Left lung (tissue), 10 donors: ENCODE data around the gene NME7. TPM values are rescaled to one million over a fixed set of nuclear protein-coding genes. Genes with fewer than 3 reads are reported as not detected.
"Not testable (repeated sequence)": the region's sequence is repeated elsewhere in the genome, so short reads cannot be mapped to it uniquely, and the experiment has no call there.

Experiments
- ATAC-seq: fragments of 200-7000 bp; cut with Tn5 transposase; one replicate; pipeline ENCODE4 v1.9.1; 2020; ENCODE audit warnings: moderate library complexity
- DNase-seq, 4 donors: peaks; one replicate each; pipeline ENCODE4 v3.0.0-alpha.2; 2013 to 2020
- H3K27ac ChIP-seq, 2 donors: fragments of 200-600 bp; sonication (generic) in 1 of 2; one replicate each; pipeline versions ENCODE4 v1.5.0 to v1.8.0; 2020 to 2021
- H3K27me3 ChIP-seq, 2 donors: fragments of 200-600 bp; sonication (generic) in 1 of 2; one replicate each; pipeline versions ENCODE4 v1.5.0 to v1.8.0; 2020 to 2021
- H3K36me3 ChIP-seq, 2 donors: fragments of 200-600 bp; sonication (generic) in 1 of 2; one replicate each; pipeline versions ENCODE4 v1.5.0 to v1.8.0; 2020 to 2021
- H3K4me1 ChIP-seq, 2 donors: fragments of 200-600 bp; one replicate each; pipeline ENCODE4 v1.8.0; 2021
- H3K4me3 ChIP-seq, 2 donors: fragments of 200-600 bp; sonication (generic) in 1 of 2; one replicate each; pipeline versions ENCODE4 v1.5.0 to v1.8.0; 2020 to 2021; ENCODE audit warnings: mild to moderate bottlenecking in 1 of 2
- H3K9me3 ChIP-seq, 2 donors: fragments of 200-600 bp; sonication (generic) in 1 of 2; one replicate each; pipeline versions ENCODE4 v1.5.0 to v1.8.0; 2020 to 2021
- intact Hi-C, 2 donors: fragments of 100-400 bp; cut with DNase I; formaldehyde crosslinking; loops; one replicate each; pipeline versions ENCODE4 v1.11.2 to v1.14.2; 2022
- polyA plus RNA-seq, 6 donors: library from polyadenylated mRNA; unstranded; fragments of 120-200 nt; gene quantifications; one replicate each; pipeline ENCODE4 v1.2.1, GENCODE V29; 2013; ENCODE audit not compliant: insufficient read length in 6 of 6
- total RNA-seq, 2 donors: library from RNA; stranded (reverse); fragmentation: NEBNext Ultra II Directional; extraction: Animal tissue kit (Norgen Biotek cat#: 25700); gene quantifications; one replicate each; pipeline ENCODE4 v1.2.1, GENCODE V29; 2021
- TF ChIP-seq, protein P1 (sequence below), 2 donors: fragments of 200-600 bp; sonication (generic) in 1 of 2; IDR thresholded peaks; one replicate each; pipeline versions ENCODE4 v1.5.0 to v1.8.0; 2021; ENCODE audit warnings: antibody characterized with exemption in 2 of 2
- donor health status: DM: no; HTN: yes; CAD: no.
- donor health status: DM: no; HTN: no; CAD: no.

NME7 gene
- total and polyA plus RNA-seq, 8 donors = 13.6 to 77.6 (median 59.3) TPM

DNA sequence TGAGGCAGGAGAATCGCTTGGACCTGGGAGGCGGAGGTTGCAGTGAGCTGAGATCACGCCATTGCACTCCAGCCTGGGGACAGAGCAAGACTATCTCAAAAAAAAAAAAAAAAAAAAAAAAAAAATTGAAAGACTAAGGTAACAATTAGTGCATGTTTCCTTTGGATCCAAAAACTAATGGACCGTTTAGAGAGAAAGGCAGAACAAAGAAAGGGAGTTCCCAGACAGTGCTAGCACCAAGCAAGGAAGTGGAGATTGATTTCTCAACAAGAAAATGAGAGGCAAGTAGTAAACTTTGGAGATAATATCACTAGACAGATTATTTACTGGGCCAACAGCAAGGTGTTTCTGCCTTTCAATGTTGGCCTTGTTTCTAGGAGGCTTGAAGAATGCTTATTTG lies 236.9 kb downstream of the NME7 start:
- TF ChIP-seq, protein P1, sequence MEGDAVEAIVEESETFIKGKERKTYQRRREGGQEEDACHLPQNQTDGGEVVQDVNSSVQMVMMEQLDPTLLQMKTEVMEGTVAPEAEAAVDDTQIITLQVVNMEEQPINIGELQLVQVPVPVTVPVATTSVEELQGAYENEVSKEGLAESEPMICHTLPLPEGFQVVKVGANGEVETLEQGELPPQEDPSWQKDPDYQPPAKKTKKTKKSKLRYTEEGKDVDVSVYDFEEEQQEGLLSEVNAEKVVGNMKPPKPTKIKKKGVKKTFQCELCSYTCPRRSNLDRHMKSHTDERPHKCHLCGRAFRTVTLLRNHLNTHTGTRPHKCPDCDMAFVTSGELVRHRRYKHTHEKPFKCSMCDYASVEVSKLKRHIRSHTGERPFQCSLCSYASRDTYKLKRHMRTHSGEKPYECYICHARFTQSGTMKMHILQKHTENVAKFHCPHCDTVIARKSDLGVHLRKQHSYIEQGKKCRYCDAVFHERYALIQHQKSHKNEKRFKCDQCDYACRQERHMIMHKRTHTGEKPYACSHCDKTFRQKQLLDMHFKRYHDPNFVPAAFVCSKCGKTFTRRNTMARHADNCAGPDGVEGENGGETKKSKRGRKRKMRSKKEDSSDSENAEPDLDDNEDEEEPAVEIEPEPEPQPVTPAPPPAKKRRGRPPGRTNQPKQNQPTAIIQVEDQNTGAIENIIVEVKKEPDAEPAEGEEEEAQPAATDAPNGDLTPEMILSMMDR (IDR thresholded peaks at IDR 0.05) = no peak
- H3K27me3 ChIP-seq = no peaks in the 10 kb centered on the region
- H3K27ac ChIP-seq = no peak overlapping the region
- no peak overlapping the region for H3K4me3 ChIP-seq
- ATAC-seq = no peak
- no peaks in the 10 kb centered on the region for H3K4me1 ChIP-seq
- no peak for DNase-seq
- intact Hi-C loops = no loop called here
- H3K9me3 ChIP-seq = no peaks in the 10 kb centered on the region
- peaks cover 3 to 47% of the 10 kb centered on the region in 2 donors for H3K36me3 ChIP-seq

DNA sequence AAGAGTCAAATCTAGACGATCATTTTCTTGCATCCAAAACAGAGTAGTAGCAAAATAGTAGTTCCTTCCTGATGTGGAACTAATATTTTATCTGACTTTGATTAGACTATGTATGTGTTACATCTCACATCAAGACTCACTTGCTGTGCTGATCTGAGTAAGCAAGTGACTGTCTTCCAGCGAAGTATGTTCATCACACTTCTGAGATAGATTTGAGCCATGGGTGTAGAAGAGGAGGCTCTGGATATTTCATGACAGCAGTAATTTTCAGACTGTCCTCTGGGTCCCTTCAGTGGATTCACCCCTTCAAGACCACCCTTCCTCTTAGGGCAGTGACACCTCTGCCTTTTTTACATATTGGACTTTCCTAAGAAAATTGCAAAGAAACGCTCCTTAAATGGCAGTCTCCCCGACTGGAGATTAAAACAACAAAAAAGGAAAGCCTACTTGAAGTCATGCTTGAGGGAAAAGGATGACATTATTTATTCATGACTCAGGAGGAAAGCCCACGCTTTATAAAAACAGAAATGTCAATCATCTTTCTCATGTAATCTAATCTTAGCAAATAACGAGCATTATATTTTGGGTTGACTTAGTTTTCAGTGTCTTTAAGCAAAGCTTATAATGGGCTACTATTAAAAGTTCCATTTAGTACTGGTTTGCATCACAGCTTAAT lies 238.3 kb downstream of the NME7 start:
- no peak for DNase-seq
- TF ChIP-seq, protein P1 (IDR thresholded peaks at IDR 0.05) = no peak
- intact Hi-C loops = no loop called here
- ATAC-seq = no peak
- H3K4me3 ChIP-seq = no peak overlapping the region
- no peak overlapping the region for H3K27ac ChIP-seq
- H3K9me3 ChIP-seq = no peaks in the 10 kb centered on the region
- H3K27me3 ChIP-seq = no peaks in the 10 kb centered on the region
- H3K36me3 ChIP-seq = peaks cover 3 to 57% of the 10 kb centered on the region in 2 donors
- no peaks in the 10 kb centered on the region for H3K4me1 ChIP-seq

DNA sequence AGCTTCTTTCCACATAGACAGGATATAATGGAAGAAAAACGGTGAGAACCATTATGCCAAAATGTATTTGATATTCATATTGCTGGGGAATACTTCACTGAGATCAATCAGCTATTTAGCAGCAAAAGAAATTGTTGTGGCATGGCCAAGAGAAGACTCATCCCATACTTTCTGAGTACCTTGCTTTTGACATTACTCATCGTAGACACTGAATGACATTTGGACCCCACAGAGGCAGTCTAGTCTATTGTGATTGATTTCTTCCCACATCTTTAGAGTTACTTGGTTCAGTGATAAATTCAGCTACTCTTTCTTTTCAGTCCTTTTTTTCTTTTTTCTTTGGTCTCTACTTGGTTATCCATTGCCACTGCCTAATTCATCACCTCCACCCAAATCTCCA lies 239.0 kb downstream of the NME7 start:
- no peaks in the 10 kb centered on the region for H3K9me3 ChIP-seq
- DNase-seq (no peak), ATAC-seq (no peak)
- no peak overlapping the region for H3K27ac ChIP-seq
- H3K36me3 ChIP-seq = peaks cover 3 to 57% of the 10 kb centered on the region in 2 donors
- no peaks in the 10 kb centered on the region for H3K27me3 ChIP-seq
- intact Hi-C loops = no loop called here
- TF ChIP-seq, protein P1 (IDR thresholded peaks at IDR 0.05) = no peak
- H3K4me3 ChIP-seq = no peak overlapping the region
- H3K4me1 ChIP-seq = no peaks in the 10 kb centered on the region

DNA sequence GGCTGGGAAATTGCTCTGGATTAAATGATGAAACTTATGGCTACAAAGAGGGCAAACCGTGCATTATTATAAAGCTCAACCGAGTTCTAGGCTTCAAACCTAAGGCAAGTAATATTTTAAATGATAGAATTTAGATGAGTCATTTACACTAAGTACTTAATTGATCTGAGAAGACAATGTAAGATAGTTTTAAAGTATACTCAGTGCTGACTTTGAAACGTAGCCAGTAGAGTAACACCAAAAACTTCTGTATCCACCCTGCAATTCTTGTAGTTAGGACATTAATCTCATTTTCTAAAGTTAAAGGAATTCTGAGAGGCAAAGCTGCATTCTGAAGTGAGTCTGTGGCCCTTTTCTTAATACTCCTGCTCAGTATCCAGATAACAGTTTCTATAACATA lies 240.3 kb downstream of the NME7 start:
- H3K36me3 ChIP-seq = peaks cover 3 to 53% of the 10 kb centered on the region in 2 donors
- DNase-seq = no peak
- no peak for ATAC-seq
- no peak overlapping the region for H3K4me3 ChIP-seq
- H3K27me3 ChIP-seq = no peaks in the 10 kb centered on the region
- intact Hi-C loops = no loop called here
- TF ChIP-seq, protein P1 (IDR thresholded peaks at IDR 0.05) = no peak
- H3K27ac ChIP-seq = no peak overlapping the region
- H3K9me3 ChIP-seq = no peaks in the 10 kb centered on the region
- no peaks in the 10 kb centered on the region for H3K4me1 ChIP-seq

DNA sequence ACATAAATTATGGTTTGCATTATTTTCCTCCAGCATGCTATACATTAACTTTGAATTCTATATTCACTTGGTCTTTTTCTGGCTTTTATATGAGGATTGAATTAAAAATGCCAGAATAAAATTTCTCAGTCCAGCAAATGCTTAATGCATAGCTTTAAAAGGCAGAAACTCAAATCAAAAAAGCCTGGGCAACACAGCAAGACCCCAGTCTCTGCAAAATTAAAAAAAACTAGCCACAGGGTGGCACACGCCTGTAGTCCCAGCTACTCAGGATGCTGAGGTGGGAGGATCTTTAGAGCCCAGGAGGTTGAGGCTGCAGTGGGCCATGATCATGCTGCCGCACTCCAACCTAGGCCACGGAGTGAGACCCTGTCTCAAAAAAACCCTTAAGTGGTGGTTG lies 241.3 kb downstream of the NME7 start:
- H3K9me3 ChIP-seq = no peaks in the 10 kb centered on the region
- ATAC-seq = no peak
- H3K36me3 ChIP-seq = peaks cover under 1 to 48% of the 10 kb centered on the region in 2 donors
- no peak overlapping the region for H3K27ac ChIP-seq
- TF ChIP-seq, protein P1 (IDR thresholded peaks at IDR 0.05) = no peak
- DNase-seq = no peak
- no peaks in the 10 kb centered on the region for H3K27me3 ChIP-seq
- no peaks in the 10 kb centered on the region for H3K4me1 ChIP-seq
- H3K4me3 ChIP-seq = no peak overlapping the region
- intact Hi-C loops = no loop called here

DNA sequence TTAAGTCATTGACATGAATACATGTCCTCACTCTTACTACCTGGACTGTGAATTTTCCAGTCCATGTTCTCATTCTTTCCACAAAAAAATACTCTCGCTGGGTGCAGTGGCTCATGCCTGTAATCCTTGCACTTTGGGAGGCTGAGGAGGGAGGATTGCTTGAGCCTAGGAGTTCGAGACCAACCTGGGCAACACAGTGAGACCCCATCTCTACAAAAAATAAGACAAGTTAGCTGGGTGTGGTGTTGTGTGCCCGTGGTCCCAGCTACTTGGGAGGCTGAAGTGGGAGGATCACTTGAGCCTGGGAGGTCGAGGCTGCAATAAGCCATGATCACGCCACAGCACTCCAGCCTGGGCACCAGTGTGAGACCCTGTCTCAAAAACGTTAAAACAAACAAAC lies 242.0 kb downstream of the NME7 start:
- DNase-seq, H3K4me1 ChIP-seq, ATAC-seq, H3K9me3 ChIP-seq, H3K27me3 ChIP-seq, intact Hi-C loops, H3K4me3 ChIP-seq, H3K27ac ChIP-seq: not testable (repeated sequence)
- peaks cover 0 to 42% of the 10 kb centered on the region in 2 donors for H3K36me3 ChIP-seq
